Mesenchymal stem cell (in vitro differentiated cells and primary cell): ENCODE data around the gene IL1RAPL2.

ENCODE experiments used
- DNase-seq: peaks from one replicate; pipeline ENCODE4 v3.0.0-alpha.2; 2013
- H2AFZ ChIP-seq: one replicate; pipeline ENCODE4 v1.6.1; 2013; ENCODE audit warnings: low read depth, mild to moderate bottlenecking, control low read depth, inconsistent platforms, low read length, moderate library complexity
- H2AK5ac ChIP-seq: 2 replicates; pipeline ENCODE4 v1.6.1; 2013; ENCODE audit warnings: low read length, moderate library complexity, mild to moderate bottlenecking, inconsistent platforms; ENCODE audit not compliant: severe bottlenecking
- H2BK120ac ChIP-seq: one replicate; pipeline ENCODE4 v1.6.1; 2013; ENCODE audit warnings: low read depth, mild to moderate bottlenecking, inconsistent platforms, low read length, moderate library complexity
- H2BK12ac ChIP-seq, 2 experiments: one replicate each; pipeline ENCODE4 v1.6.1; 2013; ENCODE audit warnings: inconsistent platforms in 2 of 2, low read length in 2 of 2, mild to moderate bottlenecking in 2 of 2, moderate library complexity in 2 of 2, control low read depth in 1 of 2
- H2BK15ac ChIP-seq: one replicate; pipeline ENCODE4 v1.6.1; 2013; ENCODE audit warnings: mild to moderate bottlenecking, low read depth, inconsistent platforms; ENCODE audit not compliant: poor library complexity, severe bottlenecking
- H2BK5ac ChIP-seq: 2 replicates; pipeline ENCODE4 v1.6.1; 2013; ENCODE audit warnings: low read depth, mild to moderate bottlenecking, low read length, control low read depth, inconsistent platforms; ENCODE audit not compliant: poor library complexity, severe bottlenecking
- H3K14ac ChIP-seq, 2 experiments: one replicate each; pipeline ENCODE4 v1.6.1; 2013; ENCODE audit warnings: inconsistent platforms in 2 of 2, low read length in 2 of 2, control low read depth in 1 of 2, mild to moderate bottlenecking in 1 of 2, moderate library complexity in 1 of 2
- H3K18ac ChIP-seq, 2 experiments: one replicate each; pipeline ENCODE4 v1.6.1; 2013; ENCODE audit warnings: inconsistent platforms in 2 of 2, low read length in 2 of 2, control low read depth in 1 of 2, low read depth in 1 of 2, mild to moderate bottlenecking in 1 of 2
- H3K23ac ChIP-seq, 2 experiments: one replicate each; pipeline ENCODE4 v1.6.1; 2013; ENCODE audit warnings: inconsistent platforms in 2 of 2, low read length in 2 of 2, mild to moderate bottlenecking in 2 of 2, moderate library complexity in 2 of 2, control low read depth in 1 of 2
- H3K27ac ChIP-seq: 2 replicates; pipeline ENCODE4 v1.5.1; 2013; ENCODE audit warnings: mild to moderate bottlenecking, moderate library complexity, low read length, control low read depth, inconsistent platforms; ENCODE audit not compliant: poor library complexity, severe bottlenecking
- H3K27me3 ChIP-seq, 2 experiments: 2 replicates each; pipeline versions ENCODE4 v1.6.1 to v1.7.0; 2013; ENCODE audit warnings: low read length in 2 of 2, mild to moderate bottlenecking in 2 of 2, moderate library complexity in 2 of 2, control low read depth in 1 of 2, inconsistent platforms in 1 of 2; ENCODE audit not compliant: control insufficient read depth in 1 of 2, insufficient read depth in 1 of 2
- H3K36me3 ChIP-seq, 2 experiments: 2 replicates each; pipeline versions ENCODE4 v1.6.1 to v1.7.0; 2013; ENCODE audit warnings: low read length in 2 of 2, control low read depth in 1 of 2, inconsistent platforms in 1 of 2, low read depth in 1 of 2, mild to moderate bottlenecking in 1 of 2; ENCODE audit not compliant: insufficient read depth in 2 of 2, control insufficient read depth in 1 of 2
- H3K4ac ChIP-seq, 2 experiments: one replicate each; pipeline ENCODE4 v1.6.1; 2013; ENCODE audit warnings: inconsistent platforms in 2 of 2, low read length in 2 of 2, mild to moderate bottlenecking in 2 of 2, moderate library complexity in 2 of 2, control low read depth in 1 of 2, low read depth in 1 of 2
- H3K4me1 ChIP-seq: 2 replicates; pipeline ENCODE4 v1.6.1; 2013; ENCODE audit warnings: low read depth, low read length, control low read depth; ENCODE audit not compliant: control insufficient read depth, insufficient read depth
- H3K4me2 ChIP-seq: 2 replicates; pipeline ENCODE4 v1.6.1; 2013; ENCODE audit warnings: low read length, mild to moderate bottlenecking, inconsistent platforms; ENCODE audit not compliant: poor library complexity, severe bottlenecking
- H3K4me3 ChIP-seq, 2 experiments: 2 replicates each; pipeline versions ENCODE4 v1.5.1 to v1.7.0; 2013; ENCODE audit warnings: low read length in 2 of 2, mild to moderate bottlenecking in 2 of 2, control low read depth in 1 of 2, low read depth in 1 of 2; ENCODE audit not compliant: insufficient read depth in 1 of 2
- H3K79me1 ChIP-seq: replicated peaks from 2 replicates; pipeline ENCODE4 v1.6.1; 2013; ENCODE audit warnings: mild to moderate bottlenecking, control low read depth, low read length, inconsistent platforms; ENCODE audit not compliant: poor library complexity, severe bottlenecking
- H3K9ac ChIP-seq: 2 replicates; pipeline ENCODE4 v1.7.0; 2013; ENCODE audit warnings: mild to moderate bottlenecking, low read length, moderate library complexity
- H3K9me3 ChIP-seq: 2 replicates; pipeline ENCODE4 v1.7.0; 2013; ENCODE audit warnings: mild to moderate bottlenecking, low read length; ENCODE audit not compliant: control insufficient read depth
- H4K8ac ChIP-seq: one replicate; pipeline ENCODE4 v1.6.1; 2013; ENCODE audit warnings: inconsistent platforms, mild to moderate bottlenecking, low read length, moderate library complexity
- H4K91ac ChIP-seq: one replicate; pipeline ENCODE4 v1.6.1; 2013; ENCODE audit warnings: mild to moderate bottlenecking, low read length, inconsistent platforms
- WGBS: methylation state at CpG from one replicate; pipeline ENCODE4 v1.1.7; 2013; ENCODE audit warnings: mixed read lengths; 5-methylcytosine and 5-hydroxymethylcytosine counted together

IL1RAPL2 gene

GRCh38 chrX:105098201-105098600 lies 532.2 kb downstream of the IL1RAPL2 start:
- Histone ChIP-seq H3K4me2 (no peak overlapping the region), H3K27ac (no peak overlapping the region), H3K14ac (no peak overlapping the region), H3K9me3 (no peaks in the 10 kb centered on the region), H2AK5ac (no peak overlapping the region), H2AFZ (no peak overlapping the region), H2BK5ac (no peak overlapping the region), H3K4ac (no peak overlapping the region), H3K36me3 (no peaks in the 10 kb centered on the region), H3K4me1 (no peaks in the 10 kb centered on the region), H3K27me3 (peaks cover 0 to 4% of the 10 kb centered on the region in 2 experiments), H3K9ac (no peak overlapping the region), H2BK15ac (no peak overlapping the region), H4K91ac (no peak overlapping the region), H3K18ac (no peak overlapping the region), H2BK12ac (no peak overlapping the region), H3K79me1 (no peaks in the 10 kb centered on the region), H4K8ac (no peak overlapping the region), H3K23ac (no peak overlapping the region), H3K4me3 (no peak overlapping the region), H2BK120ac (no peak overlapping the region)
- DNase-seq: no peak
- WGBS: 88% methylated on average over 1 of the region's 2 CpGs

- Histone ChIP-seq H2BK120ac (no peak overlapping the region), H3K18ac (no peak overlapping the region), H2BK5ac (no peak overlapping the region), H4K8ac (no peak overlapping the region), H3K9me3 (no peaks in the 10 kb centered on the region), H3K27me3 (peaks cover 0 to 4% of the 10 kb centered on the region in 2 experiments), H3K23ac (no peak overlapping the region), H3K4me2 (no peak overlapping the region), H2AFZ (no peak overlapping the region), H2AK5ac (no peak overlapping the region), H3K79me1 (no peaks in the 10 kb centered on the region), H3K27ac (no peak overlapping the region), H2BK12ac (no peak overlapping the region), H3K36me3 (no peaks in the 10 kb centered on the region), H3K4ac (no peak overlapping the region), H3K4me3 (no peak overlapping the region), H3K9ac (no peak overlapping the region), H3K14ac (no peak overlapping the region), H2BK15ac (no peak overlapping the region), H4K91ac (no peak overlapping the region), H3K4me1 (no peaks in the 10 kb centered on the region)
- DNase-seq: no peak
- WGBS: 92% methylated on average over 2 of the region's 4 CpGs
Measured at GRCh38 chrX:105098812-105099211, 532.8 kb downstream of the IL1RAPL2 start.

- no peak overlapping the region for H3K27ac ChIP-seq
- H3K36me3 ChIP-seq: no peaks in the 10 kb centered on the region
- no peak overlapping the region for H3K14ac ChIP-seq
- no peaks in the 10 kb centered on the region for H3K9me3 ChIP-seq
- H2BK120ac ChIP-seq: no peak overlapping the region
- no peak overlapping the region for H2BK12ac ChIP-seq
- no peak overlapping the region for H2BK15ac ChIP-seq
- H3K4me3 ChIP-seq: no peak overlapping the region
- no peak overlapping the region for H3K4ac ChIP-seq
- H2AFZ ChIP-seq: no peak overlapping the region
- H4K8ac ChIP-seq: no peak overlapping the region
- H3K9ac ChIP-seq: no peak overlapping the region
- no peak overlapping the region for H3K4me2 ChIP-seq
- H3K23ac ChIP-seq: no peak overlapping the region
- no peak overlapping the region for H2BK5ac ChIP-seq
- no peak overlapping the region for H3K18ac ChIP-seq
- no CpG with 5 or more reads among the region's 3 CpGs for WGBS
- H2AK5ac ChIP-seq: no peak overlapping the region
- peaks cover 0 to 7% of the 10 kb centered on the region in 2 experiments for H3K27me3 ChIP-seq
- H4K91ac ChIP-seq: no peak overlapping the region
- H3K79me1 ChIP-seq: no peaks in the 10 kb centered on the region
- no peaks in the 10 kb centered on the region for H3K4me1 ChIP-seq
- no peak for DNase-seq
Measured at GRCh38 chrX:105101378-105101777, 535.4 kb downstream of the IL1RAPL2 start.

- Histone ChIP-seq H4K8ac (no peak overlapping the region), H3K36me3 (no peaks in the 10 kb centered on the region), H2BK15ac (no peak overlapping the region), H3K4ac (no peak overlapping the region), H3K18ac (no peak overlapping the region), H3K23ac (no peak overlapping the region), H2BK5ac (no peak overlapping the region), H3K9ac (no peak overlapping the region), H3K9me3 (no peaks in the 10 kb centered on the region), H3K27me3 (peaks cover 0 to 8% of the 10 kb centered on the region in 2 experiments), H3K4me3 (no peak overlapping the region), H3K4me2 (no peak overlapping the region), H2AFZ (no peak overlapping the region), H3K14ac (no peak overlapping the region), H2AK5ac (no peak overlapping the region), H3K27ac (no peak overlapping the region), H4K91ac (no peak overlapping the region), H2BK12ac (no peak overlapping the region), H3K79me1 (no peaks in the 10 kb centered on the region), H3K4me1 (no peaks in the 10 kb centered on the region), H2BK120ac (no peak overlapping the region)
- DNase-seq: no peak
- 96% methylated on average over 3 of the region's 6 CpGs for WGBS
Measured at GRCh38 chrX:105109936-105110335, 543.9 kb downstream of the IL1RAPL2 start.
